OCI-LY3 (cell line): Measurements from ENCODE around the gene TRIP10.

Experiments used
- H2AFZ ChIP-seq: fragments of 200-600, 300-600 bp; shearing (Covaris generic); 2 replicates; pipeline ENCODE4 v1.6.0; 2014; ENCODE audit warnings: antibody characterized with exemption, low read depth, low read length
- H3K27ac ChIP-seq: fragments of 200-600, 300-600 bp; sonication (generic); 2 replicates; pipeline ENCODE4 v1.5.1; 2014; ENCODE audit warnings: mild to moderate bottlenecking, low read length, moderate library complexity, mixed read lengths
- H3K27me3 ChIP-seq: fragments of 200-600, 300-600 bp; sonication (generic); 2 replicates; pipeline ENCODE4 v1.6.1; 2014; ENCODE audit warnings: low read depth, low read length, mixed read lengths
- H3K36me3 ChIP-seq: fragments of 200-600, 300-600 bp; sonication (generic); replicated peaks from 2 replicates; pipeline ENCODE3; 2014; ENCODE audit warnings: low read depth, low read length, mixed read lengths
- H3K4me1 ChIP-seq: fragments of 300-600, 200-600 bp; sonication (generic); 2 replicates; pipeline ENCODE4 v1.6.1; 2014; ENCODE audit warnings: low read length, mixed read lengths
- H3K4me2 ChIP-seq: fragments of 200-600, 300-600 bp; sonication (generic); 2 replicates; pipeline ENCODE4 v1.6.1; 2014; ENCODE audit warnings: low read length, mixed read lengths
- H3K4me3 ChIP-seq: fragments of 300-600, 200-600 bp; sonication (generic); 2 replicates; pipeline ENCODE4 v1.5.1; 2014; ENCODE audit warnings: antibody characterized with exemption, mild to moderate bottlenecking, low read length, moderate library complexity
- H3K79me2 ChIP-seq: fragments of 300-600, 200-600 bp; shearing (Covaris generic); 2 replicates; pipeline ENCODE4 v1.6.1; 2014; ENCODE audit warnings: mild to moderate bottlenecking, low read length, mixed read lengths
- H3K9ac ChIP-seq: fragments of 300-600, 200-600 bp; shearing (Covaris generic); 2 replicates; pipeline ENCODE4 v1.6.0; 2014; ENCODE audit warnings: mild to moderate bottlenecking, low read length, moderate library complexity
- H3K9me3 ChIP-seq: fragments of 200-600, 300-600 bp; shearing (Covaris generic); 2 replicates; pipeline ENCODE4 v1.6.1; 2014; ENCODE audit warnings: low read length, mixed read lengths; ENCODE audit not compliant: insufficient read depth
- H4K20me1 ChIP-seq: fragments of 200-600, 300-600 bp; sonication (generic); 2 replicates; pipeline ENCODE4 v1.6.1; 2016; ENCODE audit warnings: low read length, mixed read lengths; ENCODE audit not compliant: insufficient read depth
- EZH2phosphoT487 ChIP-seq: fragments of 200-600 bp; shearing (Covaris generic); IDR thresholded peaks from 2 replicates; pipeline ENCODE4 v1.6.1; 2018; ENCODE audit warnings: antibody characterized with exemption, mixed run types, low read depth
- TF ChIP-seq, protein P1 (sequence below): fragments of 200-600, 300-600 bp; sonication (generic); IDR thresholded peaks from 2 replicates; pipeline ENCODE4 v1.5.1; 2014; ENCODE audit warnings: antibody characterized with exemption, low read length, low read depth

The TRIP10 gene

DNA sequence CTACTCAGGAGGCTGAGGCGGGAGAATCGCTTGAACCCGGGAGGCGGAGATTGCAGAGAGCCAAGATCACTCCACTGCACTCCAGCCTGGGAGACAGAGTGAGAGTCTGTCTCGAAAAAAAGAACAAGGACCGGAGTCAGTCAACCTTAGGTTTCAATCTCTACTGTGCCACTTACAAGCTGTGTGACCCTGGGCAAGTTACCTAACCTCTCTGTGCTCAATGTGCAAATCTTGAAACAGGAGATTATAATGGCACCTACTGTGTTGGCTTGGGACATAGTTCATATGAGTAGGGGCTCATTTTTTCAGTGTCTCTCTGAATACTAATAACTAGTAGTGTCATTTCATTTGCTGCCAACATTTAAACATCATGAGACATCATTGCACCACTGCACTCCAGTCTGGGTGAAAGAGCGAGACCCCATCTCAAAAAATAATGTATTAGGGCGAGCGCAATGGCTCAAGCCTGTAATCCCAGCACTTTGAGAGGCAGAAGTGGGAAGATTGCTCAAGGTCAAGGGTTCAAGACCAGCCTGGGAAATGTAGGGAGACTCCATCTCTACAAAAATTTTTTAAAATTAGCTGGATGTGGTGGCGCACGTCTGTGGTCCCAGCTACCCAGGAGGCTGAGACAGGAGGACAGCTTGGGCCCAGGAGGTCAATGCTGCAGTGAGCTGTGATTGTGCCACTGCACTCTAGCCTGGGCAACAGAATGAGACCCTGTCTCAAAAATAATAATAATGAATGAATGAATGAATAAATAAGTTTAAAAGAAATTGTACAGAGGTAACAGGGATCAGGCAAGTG lies 24.5 kb upstream of the TRIP10 start:
- Histone ChIP-seq H3K27me3 (peaks cover 20% of the 10 kb centered on the region), H3K27ac (no peak overlapping the region), H2AFZ (no peak overlapping the region), H3K4me1 (peaks cover 4% of the 10 kb centered on the region), H4K20me1 (no peaks in the 10 kb centered on the region), H3K9me3 (no peaks in the 10 kb centered on the region), H3K79me2 (no peaks in the 10 kb centered on the region), H3K9ac (no peak overlapping the region), H3K36me3 (no peaks in the 10 kb centered on the region), H3K4me2 (no peak overlapping the region), H3K4me3 (no peak overlapping the region)
- TF ChIP-seq EZH2phosphoT487 = no peak
- TF ChIP-seq, protein P1, sequence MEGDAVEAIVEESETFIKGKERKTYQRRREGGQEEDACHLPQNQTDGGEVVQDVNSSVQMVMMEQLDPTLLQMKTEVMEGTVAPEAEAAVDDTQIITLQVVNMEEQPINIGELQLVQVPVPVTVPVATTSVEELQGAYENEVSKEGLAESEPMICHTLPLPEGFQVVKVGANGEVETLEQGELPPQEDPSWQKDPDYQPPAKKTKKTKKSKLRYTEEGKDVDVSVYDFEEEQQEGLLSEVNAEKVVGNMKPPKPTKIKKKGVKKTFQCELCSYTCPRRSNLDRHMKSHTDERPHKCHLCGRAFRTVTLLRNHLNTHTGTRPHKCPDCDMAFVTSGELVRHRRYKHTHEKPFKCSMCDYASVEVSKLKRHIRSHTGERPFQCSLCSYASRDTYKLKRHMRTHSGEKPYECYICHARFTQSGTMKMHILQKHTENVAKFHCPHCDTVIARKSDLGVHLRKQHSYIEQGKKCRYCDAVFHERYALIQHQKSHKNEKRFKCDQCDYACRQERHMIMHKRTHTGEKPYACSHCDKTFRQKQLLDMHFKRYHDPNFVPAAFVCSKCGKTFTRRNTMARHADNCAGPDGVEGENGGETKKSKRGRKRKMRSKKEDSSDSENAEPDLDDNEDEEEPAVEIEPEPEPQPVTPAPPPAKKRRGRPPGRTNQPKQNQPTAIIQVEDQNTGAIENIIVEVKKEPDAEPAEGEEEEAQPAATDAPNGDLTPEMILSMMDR = no peak

DNA sequence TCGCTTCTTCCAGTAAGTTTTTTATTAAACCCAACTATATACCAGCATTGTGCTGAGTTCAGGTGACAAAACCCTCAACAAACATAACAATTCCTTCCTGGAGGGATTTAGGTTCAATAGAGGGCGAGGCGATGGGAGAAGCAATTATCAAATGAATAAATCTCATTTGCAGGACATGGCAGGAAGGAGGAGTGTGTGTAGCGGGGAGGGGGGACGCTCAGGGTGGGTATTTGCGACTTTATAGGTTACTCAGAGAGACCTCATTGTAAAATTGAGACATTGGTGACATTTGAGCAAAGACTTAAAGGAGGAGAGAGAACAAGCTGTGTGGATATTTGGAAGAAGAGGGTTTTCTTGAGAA lies 22.9 kb upstream of the TRIP10 start:
- no peak overlapping the region for H3K4me3 ChIP-seq
- H2AFZ ChIP-seq = no peak overlapping the region
- no peak overlapping the region for H3K4me2 ChIP-seq
- H3K27ac ChIP-seq = no peak overlapping the region
- peaks cover 21% of the 10 kb centered on the region for H3K4me1 ChIP-seq
- H4K20me1 ChIP-seq = no peaks in the 10 kb centered on the region
- no peaks in the 10 kb centered on the region for H3K79me2 ChIP-seq
- TF ChIP-seq EZH2phosphoT487 = no peak
- TF ChIP-seq, protein P1 = no peak
- H3K9ac ChIP-seq = no peak overlapping the region
- H3K27me3 ChIP-seq = peaks cover 9% of the 10 kb centered on the region
- H3K36me3 ChIP-seq = no peaks in the 10 kb centered on the region
- no peaks in the 10 kb centered on the region for H3K9me3 ChIP-seq

DNA sequence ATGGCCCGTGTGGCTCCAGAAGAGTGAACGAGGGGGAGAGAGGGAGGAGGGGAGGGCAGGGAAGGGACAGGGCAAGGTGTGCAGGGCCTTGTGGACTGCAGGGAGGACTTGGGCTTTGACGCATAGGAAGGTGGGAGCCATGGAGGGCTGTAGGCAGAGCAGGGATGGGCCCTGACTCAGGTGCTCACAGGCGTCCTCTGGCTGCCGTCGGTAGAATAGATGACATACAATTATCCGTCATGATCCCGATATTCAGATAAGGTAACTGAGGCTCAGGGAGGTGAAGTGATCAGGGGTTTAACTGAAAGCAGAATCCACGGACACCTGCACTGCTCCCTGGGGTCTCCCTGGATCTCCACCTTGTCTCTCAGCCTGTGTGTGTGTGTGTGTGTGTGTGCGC lies 22.4 kb upstream of the TRIP10 start:
- TF ChIP-seq, protein P1 = peak; percentile 37
- no peak for TF ChIP-seq EZH2phosphoT487
- no peak overlapping the region for H3K4me3 ChIP-seq
- H3K27me3 ChIP-seq = peaks cover 5% of the 10 kb centered on the region; the same call in 1 of the 2 replicates
- no peak overlapping the region for H3K9ac ChIP-seq
- no peak overlapping the region for H2AFZ ChIP-seq
- H3K9me3 ChIP-seq = no peaks in the 10 kb centered on the region
- H3K4me2 ChIP-seq = no peak overlapping the region
- no peaks in the 10 kb centered on the region for H4K20me1 ChIP-seq
- H3K4me1 ChIP-seq = peaks cover 25% of the 10 kb centered on the region
- no peaks in the 10 kb centered on the region for H3K79me2 ChIP-seq
- H3K27ac ChIP-seq = no peak overlapping the region
- H3K36me3 ChIP-seq = no peaks in the 10 kb centered on the region

DNA sequence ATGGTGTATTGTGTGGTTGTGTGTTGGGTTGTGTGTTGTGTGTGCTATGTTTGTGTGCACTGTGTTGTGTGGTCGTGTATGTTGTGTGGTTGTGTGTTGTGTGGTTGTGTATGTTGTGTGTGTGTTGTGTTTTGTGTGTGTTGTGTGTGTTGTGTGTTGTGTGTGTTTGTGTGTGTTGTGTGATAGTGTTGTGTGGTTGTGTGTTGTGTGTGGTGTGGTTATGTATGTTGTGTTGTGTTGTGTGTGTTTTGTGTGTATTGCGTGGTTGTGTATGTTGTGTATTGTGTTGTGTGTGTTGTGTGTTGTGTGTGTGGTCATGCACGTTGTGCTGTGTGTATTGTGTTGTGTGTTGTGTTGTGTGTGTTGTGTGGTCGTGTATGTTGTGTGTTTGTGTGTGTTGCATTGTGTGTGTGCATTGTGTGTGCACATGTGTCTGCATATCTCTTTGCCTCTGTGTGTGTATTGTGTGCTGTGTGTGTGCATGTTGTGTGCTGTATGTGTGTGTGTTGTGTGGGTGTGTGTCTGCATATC lies 22.0 kb upstream of the TRIP10 start:
- H4K20me1 ChIP-seq = no peaks in the 10 kb centered on the region
- no peak overlapping the region for H3K9ac ChIP-seq
- H3K36me3 ChIP-seq = no peaks in the 10 kb centered on the region
- no peak overlapping the region for H3K4me3 ChIP-seq
- no peak overlapping the region for H3K4me2 ChIP-seq
- H3K4me1 ChIP-seq = peaks cover 30% of the 10 kb centered on the region
- no peaks in the 10 kb centered on the region for H3K9me3 ChIP-seq
- H3K79me2 ChIP-seq = no peaks in the 10 kb centered on the region
- H3K27ac ChIP-seq = no peak overlapping the region
- 0 out of 2 replicates have a peak, but pooled peaks cover 4% of the 10 kb centered on the region for H3K27me3 ChIP-seq
- H2AFZ ChIP-seq = no peak overlapping the region
- no peak for TF ChIP-seq EZH2phosphoT487
- TF ChIP-seq, protein P1 = no peak
